Cardiac septum (tissue), 1 donor: ENCODE results near the gene IGFL3. TPM values are rescaled to one million over a fixed set of nuclear protein-coding genes. Genes with fewer than 3 reads are reported as not detected.
"Not testable (repeated sequence)": the region's sequence is repeated elsewhere in the genome, so short reads cannot be mapped to it uniquely, and the experiment has no call there.

Source experiments
- DNase-seq: peaks from one replicate; pipeline ENCODE4 v3.0.0-alpha.2; 2020; ENCODE audit warnings: low spot score
- intact Hi-C: fragments of 100-400 bp; cut with DNase I; formaldehyde crosslinking; loops from one replicate; pipeline ENCODE4 v1.14.0; 2022
- total RNA-seq: library from RNA; stranded (reverse); fragmentation: NEBNext Ultra II Directional; extraction: Animal tissue kit (Norgen Biotek cat#: 25700); gene quantifications from one replicate; pipeline ENCODE4 v1.2.1, GENCODE V29; 2021
- donor health status: DM: no; HTN: no; CAD: no.

IGFL3 gene
- total RNA-seq, 1 donor from 2014 or later, result not detected

GRCh38 chr19:46080561-46080960, 43.9 kb downstream of the IGFL3 start:
- intact Hi-C loops, result loop anchor here (5.0 kb wide), 1 partner anchor 107 kb away; no protein-coding TSS in a partner anchor

GRCh38 chr19:46079576-46079975, 44.9 kb downstream of the IGFL3 start:
- no peak for DNase-seq
- intact Hi-C loops, result no loop called here

More at GRCh38 chr19:46080561-46080960, 43.9 kb downstream of the IGFL3 start:
- no peak for DNase-seq

DNA sequence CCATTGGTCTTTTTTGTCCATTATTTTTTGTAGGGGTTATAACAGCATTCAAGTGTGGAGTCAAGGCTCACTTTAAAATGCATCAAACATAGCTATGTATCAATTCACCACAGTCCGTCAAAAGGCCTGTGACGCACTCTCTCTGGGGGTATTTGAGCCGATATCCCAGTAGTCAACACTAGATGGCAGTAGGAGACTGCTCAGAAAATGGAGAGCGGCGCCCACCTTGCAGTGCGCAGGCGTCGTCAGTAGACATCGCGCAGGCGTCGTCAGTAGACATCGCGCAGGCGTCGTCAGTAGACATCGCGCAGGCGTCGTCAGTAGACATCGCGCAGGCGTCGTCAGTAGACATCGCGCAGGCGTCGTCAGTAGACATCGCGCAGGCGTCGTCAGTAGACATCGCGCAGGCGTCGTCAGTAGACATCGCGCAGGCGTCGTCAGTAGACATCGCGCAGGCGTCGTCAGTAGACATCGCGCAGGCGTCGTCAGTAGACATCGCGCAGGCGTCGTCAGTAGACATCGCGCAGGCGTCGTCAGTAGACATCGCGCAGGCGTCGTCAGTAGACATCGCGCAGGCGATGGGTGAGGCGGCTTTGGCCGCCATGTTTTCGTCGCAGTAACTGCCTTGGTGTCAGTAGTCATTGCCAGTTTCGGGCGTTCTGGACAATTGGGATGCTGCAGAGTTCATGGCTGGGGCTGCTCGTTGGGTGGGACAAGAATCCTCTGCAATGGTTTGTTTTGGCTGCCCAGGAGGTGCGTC, 45.7 kb downstream of the IGFL3 start:
- DNase-seq, intact Hi-C loops: not testable (repeated sequence)

DNA sequence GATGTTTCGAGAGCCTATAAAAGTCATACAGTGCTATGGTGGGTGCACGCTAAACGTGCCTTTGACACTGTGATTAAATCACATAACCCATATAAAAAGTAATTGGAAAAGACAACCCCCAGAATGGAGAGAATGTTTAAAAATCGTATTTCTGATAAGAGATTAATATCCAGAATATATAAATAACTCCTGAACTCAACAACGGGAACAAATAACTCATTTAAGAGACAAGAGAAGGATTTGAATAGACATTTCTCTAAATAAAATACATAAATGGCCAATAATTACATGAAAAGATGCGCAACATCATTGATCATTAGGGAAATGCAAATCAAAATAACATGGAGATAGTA, 46.7 kb downstream of the IGFL3 start:
- intact Hi-C loops, result no loop called here
- no peak for DNase-seq

DNA sequence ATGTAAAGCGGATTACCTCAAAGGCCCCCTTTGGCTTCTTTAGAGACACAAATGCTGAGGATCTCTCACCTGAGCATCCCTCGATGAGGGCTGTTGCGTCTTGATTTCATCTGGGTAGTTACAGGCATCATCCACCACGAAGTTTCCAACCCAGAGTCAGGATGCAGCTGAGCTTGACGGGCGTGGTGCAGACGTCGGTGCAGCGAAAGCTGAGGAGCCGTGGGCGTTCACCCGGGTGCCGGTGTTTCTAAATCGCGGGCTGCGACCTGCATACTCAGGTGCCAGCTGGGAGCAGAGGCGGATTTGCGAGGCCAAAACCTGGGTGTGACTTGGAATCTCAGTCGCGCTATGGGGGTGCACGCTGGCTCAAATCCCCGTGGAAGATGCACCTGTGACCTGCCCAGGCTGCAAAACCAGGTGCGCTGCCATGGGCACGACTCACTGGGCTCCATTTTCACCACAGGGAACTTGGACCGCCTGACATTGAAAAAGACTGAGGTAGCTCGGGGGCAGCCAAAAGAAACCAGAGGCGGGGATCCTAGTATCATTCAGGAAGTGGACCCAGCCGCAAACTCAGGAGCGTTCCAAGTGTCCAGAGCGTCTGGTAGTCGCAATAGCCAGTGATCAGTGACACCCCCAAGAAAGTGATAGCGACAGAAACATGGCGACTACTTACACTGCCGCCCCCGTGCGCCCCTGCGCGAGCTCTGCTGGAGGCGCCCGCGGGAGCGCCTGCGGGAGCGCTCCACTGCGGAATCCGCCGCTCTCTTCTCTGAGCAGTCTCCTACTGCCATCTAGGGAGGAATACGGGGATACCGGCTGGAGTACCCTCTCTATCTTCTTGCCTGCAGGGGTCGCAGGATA, 47.3 kb downstream of the IGFL3 start:
- intact Hi-C loops, result no loop called here
- no peak for DNase-seq

GRCh38 chr19:46076031-46076880, 48.2 kb downstream of the IGFL3 start:
- no peak for DNase-seq
- intact Hi-C loops, result no loop called here

- DNase-seq, result no peak
- intact Hi-C loops, result no loop called here
Observed at GRCh38 chr19:46073268-46073922, 51.1 kb downstream of the IGFL3 start.

Other genes with a start within 250 kb of the IGFL3 start
- gene IRF2BP1, start 238.5 kb downstream of the IGFL3 start, total RNA-seq, result 17.4 TPM
- gene MYPOP, start 222.1 kb downstream of the IGFL3 start, total RNA-seq, result 10.3 TPM
- gene NANOS2, start 209.9 kb downstream of the IGFL3 start, total RNA-seq, result not detected
- 5.9 TPM for gene NOVA2, start 150.8 kb downstream of the IGFL3 start, total RNA-seq
- gene CCDC61, start 129.2 kb downstream of the IGFL3 start, total RNA-seq, result 10.4 TPM
- 0.59 TPM for gene PGLYRP1, start 101.6 kb downstream of the IGFL3 start, total RNA-seq
- not detected for gene IGFL4, start 83.7 kb downstream of the IGFL3 start, total RNA-seq
- gene IGFL2, start 23.6 kb upstream of the IGFL3 start, total RNA-seq, result not detected
- gene IGFL1, start 105.1 kb upstream of the IGFL3 start, total RNA-seq, result not detected
- gene HIF3A, start 172.4 kb upstream of the IGFL3 start, total RNA-seq, result 49.2 TPM
- gene PPP5C, start 222.4 kb upstream of the IGFL3 start, total RNA-seq, result 82.8 TPM